Fibroblast of lung (primary cell): Measurements from ENCODE around the gene TMEM31. TPM values are rescaled to one million over a fixed set of nuclear protein-coding genes. Genes with fewer than 3 reads are reported as not detected.

Experiments used
- DNase-seq, 2 donors: peaks; one replicate each; pipeline versions ENCODE4 v3.0.0 to v3.0.0-alpha.2; 2010; ENCODE audit warnings: low read depth in 2 of 2
- H2AFZ ChIP-seq: 2 replicates; pipeline ENCODE4 v1.5.1; 2012; ENCODE audit warnings: low read length, control low read depth, inconsistent platforms
- H3K27ac ChIP-seq: 2 replicates; pipeline ENCODE4 v1.5.1; 2011; ENCODE audit warnings: low read length, control low read depth; ENCODE audit not compliant: insufficient read depth
- H3K27me3 ChIP-seq: 2 replicates; pipeline ENCODE4 v1.5.1; 2011; ENCODE audit warnings: mild to moderate bottlenecking, low read length; ENCODE audit not compliant: control insufficient read depth, insufficient read depth
- H3K36me3 ChIP-seq: 2 replicates; pipeline ENCODE4 v1.5.1; 2011; ENCODE audit warnings: low read length; ENCODE audit not compliant: control insufficient read depth, insufficient read depth
- H3K4me1 ChIP-seq: 2 replicates; pipeline ENCODE4 v1.5.1; 2011; ENCODE audit warnings: low read length; ENCODE audit not compliant: control insufficient read depth, insufficient read depth; ENCODE audit errors: extremely low read depth
- H3K4me2 ChIP-seq: 2 replicates; pipeline ENCODE4 v1.5.1; 2011; ENCODE audit warnings: low read length, control low read depth; ENCODE audit not compliant: insufficient read depth; ENCODE audit errors: extremely low read depth
- H3K4me3 ChIP-seq, 4 experiments: fragments of 200-600 bp in 1 of 4; sonication (generic) in 1 of 4; replicated peaks in 1 of 4; 2 replicates each; pipeline ENCODE4 v1.5.1; 2011 to 2016; ENCODE audit warnings: low read length in 4 of 4, low read depth in 3 of 4, mild to moderate bottlenecking in 3 of 4, control low read depth in 2 of 4, inconsistent platforms in 1 of 4, mixed read lengths in 1 of 4; ENCODE audit not compliant: insufficient read depth in 1 of 4; ENCODE audit errors: control extremely low read depth in 1 of 4
- H3K79me2 ChIP-seq: 2 replicates; pipeline ENCODE4 v1.5.1; 2012; ENCODE audit warnings: mild to moderate bottlenecking, low read length, inconsistent platforms; ENCODE audit not compliant: control insufficient read depth, insufficient read depth
- H3K9ac ChIP-seq: 2 replicates; pipeline ENCODE4 v1.5.1; 2011; ENCODE audit warnings: mild to moderate bottlenecking, low read length, control low read depth; ENCODE audit not compliant: insufficient read depth
- H3K9me3 ChIP-seq: 2 replicates; pipeline ENCODE4 v1.5.1; 2012; ENCODE audit warnings: low read depth, low read length; ENCODE audit not compliant: control insufficient read depth, insufficient read depth
- H4K20me1 ChIP-seq: 2 replicates; pipeline ENCODE4 v1.5.1; 2011; ENCODE audit warnings: low read length; ENCODE audit not compliant: control insufficient read depth, insufficient read depth; ENCODE audit errors: extremely low read depth
- EZH2 ChIP-seq: IDR thresholded peaks from 2 replicates; pipeline ENCODE4 v1.5.1; 2012; ENCODE audit warnings: low read length, control low read depth, mild to moderate bottlenecking; ENCODE audit errors: missing control alignments
- polyA plus RNA-seq, 2 donors: library from polyadenylated mRNA; depleted of rRNA in 1 of 2; stranded (reverse) in 1 of 2; unstranded in 1 of 2; fragments of >200 nt; gene quantifications; 2 replicates each; pipeline ENCODE4 v1.2.1, GENCODE V29; 2011 to 2012; ENCODE audit warnings: missing spikeins in 1 of 2
- total RNA-seq: library from RNA; depleted of rRNA; stranded (reverse); fragments of >200 nt; gene quantifications from 2 replicates; pipeline ENCODE4 v1.2.1, GENCODE V29; 2014
- TF ChIP-seq, protein P1 (sequence below), 2 donors: IDR thresholded peaks in 1 of 2; conservative IDR thresholded peaks in 1 of 2; 1 replicate in 1 of 2; 2 replicates in 1 of 2; pipeline ENCODE4 v1.5.1; 2011 to 2012; ENCODE audit warnings: low read length in 2 of 2, control low read depth in 1 of 2, inconsistent platforms in 1 of 2, low read depth in 1 of 2, mild to moderate bottlenecking in 1 of 2

The TMEM31 gene
- total and polyA plus RNA-seq, 2 donors (not counting 1 experiment from before 2014, with no cell fraction given) = 0.10 TPM; not detected in 1

DNA sequence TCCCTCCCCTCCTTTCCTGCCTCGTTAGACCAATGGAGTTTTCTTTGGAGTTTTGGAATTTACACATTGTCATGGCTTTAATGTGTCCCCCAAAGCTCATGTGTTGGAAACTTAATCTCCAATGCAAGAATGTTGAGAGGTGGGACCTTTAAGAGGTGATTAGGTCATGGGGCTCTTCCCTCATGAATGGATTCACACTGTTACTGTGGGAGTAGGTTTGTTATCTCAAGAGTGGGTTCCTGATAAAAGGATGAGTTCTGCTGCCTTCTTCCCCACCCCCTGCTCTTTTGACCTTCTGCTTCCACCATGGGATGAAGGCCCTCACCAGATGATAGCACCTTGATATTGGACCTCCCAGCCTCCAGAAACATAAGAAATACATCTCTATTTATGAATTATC lies 41.0 kb upstream of the TMEM31 start:
- Histone ChIP-seq H3K27me3 (no peaks in the 10 kb centered on the region), H3K79me2 (no peaks in the 10 kb centered on the region), H3K9ac (no peak overlapping the region), H3K27ac (no peak overlapping the region), H3K36me3 (no peaks in the 10 kb centered on the region), H3K4me3 (no peak overlapping the region), H3K4me2 (no peak overlapping the region), H2AFZ (no peak overlapping the region), H3K4me1 (no peaks in the 10 kb centered on the region), H4K20me1 (no peaks in the 10 kb centered on the region), H3K9me3 (no peaks in the 10 kb centered on the region)
- DNase-seq = no peak
- TF ChIP-seq, protein P1, sequence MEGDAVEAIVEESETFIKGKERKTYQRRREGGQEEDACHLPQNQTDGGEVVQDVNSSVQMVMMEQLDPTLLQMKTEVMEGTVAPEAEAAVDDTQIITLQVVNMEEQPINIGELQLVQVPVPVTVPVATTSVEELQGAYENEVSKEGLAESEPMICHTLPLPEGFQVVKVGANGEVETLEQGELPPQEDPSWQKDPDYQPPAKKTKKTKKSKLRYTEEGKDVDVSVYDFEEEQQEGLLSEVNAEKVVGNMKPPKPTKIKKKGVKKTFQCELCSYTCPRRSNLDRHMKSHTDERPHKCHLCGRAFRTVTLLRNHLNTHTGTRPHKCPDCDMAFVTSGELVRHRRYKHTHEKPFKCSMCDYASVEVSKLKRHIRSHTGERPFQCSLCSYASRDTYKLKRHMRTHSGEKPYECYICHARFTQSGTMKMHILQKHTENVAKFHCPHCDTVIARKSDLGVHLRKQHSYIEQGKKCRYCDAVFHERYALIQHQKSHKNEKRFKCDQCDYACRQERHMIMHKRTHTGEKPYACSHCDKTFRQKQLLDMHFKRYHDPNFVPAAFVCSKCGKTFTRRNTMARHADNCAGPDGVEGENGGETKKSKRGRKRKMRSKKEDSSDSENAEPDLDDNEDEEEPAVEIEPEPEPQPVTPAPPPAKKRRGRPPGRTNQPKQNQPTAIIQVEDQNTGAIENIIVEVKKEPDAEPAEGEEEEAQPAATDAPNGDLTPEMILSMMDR (conservative IDR thresholded peaks at IDR 0.05 in 1 of 2, IDR thresholded peaks at IDR 0.05 in 1 of 2; ENCODE audit: low read depth in 1 of 2, low read length in 2 of 2) = no peak
- no peak for TF ChIP-seq EZH2

- Histone ChIP-seq H3K36me3 (no peaks in the 10 kb centered on the region), H3K4me1 (peaks cover 4% of the 10 kb centered on the region), H3K4me2 (no peak overlapping the region), H2AFZ (no peak overlapping the region), H3K4me3 (no peak overlapping the region), H3K27me3 (no peaks in the 10 kb centered on the region), H3K9ac (no peak overlapping the region), H4K20me1 (no peaks in the 10 kb centered on the region), H3K9me3 (no peaks in the 10 kb centered on the region), H3K27ac (no peak overlapping the region), H3K79me2 (no peaks in the 10 kb centered on the region)
- TF ChIP-seq, protein P1 (conservative IDR thresholded peaks at IDR 0.05 in 1 of 2, IDR thresholded peaks at IDR 0.05 in 1 of 2; ENCODE audit: low read depth in 1 of 2, low read length in 2 of 2) = no peak
- no peak for TF ChIP-seq EZH2
- DNase-seq = no peak
Measured at GRCh38 chrX:103674531-103675454, 35.9 kb upstream of the TMEM31 start.

- no peak overlapping the region for H3K9ac ChIP-seq
- H3K27ac ChIP-seq = peak overlapping the region; percentile 8
- no peaks in the 10 kb centered on the region for H3K9me3 ChIP-seq
- H3K27me3 ChIP-seq = no peaks in the 10 kb centered on the region
- H3K4me3 ChIP-seq = no peak overlapping the region
- H3K79me2 ChIP-seq = peaks cover 5% of the 10 kb centered on the region
- DNase-seq = peak; percentile 53 to 77
- peaks cover 7% of the 10 kb centered on the region for H3K4me1 ChIP-seq
- H3K36me3 ChIP-seq = peaks cover 2% of the 10 kb centered on the region
- H2AFZ ChIP-seq = no peak overlapping the region
- TF ChIP-seq, protein P1 (conservative IDR thresholded peaks at IDR 0.05 in 1 of 2, IDR thresholded peaks at IDR 0.05 in 1 of 2; ENCODE audit: low read depth in 1 of 2, low read length in 2 of 2) = no peak
- TF ChIP-seq EZH2 = no peak
- no peaks in the 10 kb centered on the region for H4K20me1 ChIP-seq
- H3K4me2 ChIP-seq = peak overlapping the region; percentile 5
Measured at GRCh38 chrX:103678199-103678993, 32.3 kb upstream of the TMEM31 start.
